COLO668 (cell line): ENCODE data around the gene RAB17.
A peak's percentile ranks its signal among the peaks of the same experiment; 100 is the strongest.

Experiments used
- DNase-seq: peaks from one replicate; lab custom pipeline; 2025; ENCODE audit not compliant: unreplicated experiment; lab: John Stamatoyannopoulos, UW

Gene RAB17

DNA sequence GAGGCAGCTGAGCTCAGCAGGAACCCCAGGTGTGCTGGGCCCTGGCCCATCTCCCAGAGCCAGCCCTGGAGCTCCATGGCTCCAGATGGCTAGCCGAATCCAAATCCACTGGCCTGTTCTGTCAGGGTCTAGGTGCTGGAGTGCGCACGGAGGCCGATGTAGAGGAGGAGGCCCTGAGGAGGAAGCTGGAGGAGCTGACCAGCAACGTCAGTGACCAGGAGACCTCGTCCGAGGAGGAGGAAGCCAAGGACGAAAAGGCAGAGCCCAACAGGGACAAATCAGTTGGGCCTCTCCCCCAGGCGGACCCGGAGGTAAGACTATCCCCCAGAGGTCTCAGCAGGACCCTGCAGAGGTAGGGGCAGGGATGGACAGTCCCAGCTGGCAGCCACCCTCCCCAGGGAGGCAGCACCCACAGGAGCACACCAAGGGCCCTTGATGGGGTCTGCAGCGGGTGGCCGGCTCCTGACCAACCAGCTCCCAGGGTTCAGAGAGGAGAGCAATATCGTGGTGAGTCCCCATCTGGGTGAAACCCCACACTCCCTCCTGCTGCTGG lies 50.2 kb downstream of the RAB17 start:
- DNase-seq: peak; percentile 9

DNA sequence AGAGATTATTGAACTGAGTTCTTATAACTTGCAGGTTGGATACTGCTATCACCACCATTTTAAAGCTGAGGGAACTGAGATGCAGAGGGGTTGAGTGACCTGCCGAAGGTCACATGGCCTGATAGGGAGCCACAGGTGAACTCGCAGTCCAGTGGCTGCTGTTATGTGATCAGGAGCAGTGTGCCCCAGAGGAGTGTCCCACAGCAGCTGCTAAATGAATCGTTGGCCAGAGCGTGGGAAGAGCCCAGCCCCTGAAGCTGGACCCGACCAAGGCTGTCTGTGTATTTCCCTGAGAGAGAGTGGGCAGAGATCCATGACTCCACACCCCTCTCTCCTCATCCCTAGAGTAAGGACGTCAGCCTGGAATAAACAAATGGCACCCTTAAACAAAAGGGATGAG lies 50.9 kb downstream of the RAB17 start:
- no peak for DNase-seq

GRCh38 chr2:237538901-237539300 lies 51.6 kb downstream of the RAB17 start:
- no peak for DNase-seq

DNA sequence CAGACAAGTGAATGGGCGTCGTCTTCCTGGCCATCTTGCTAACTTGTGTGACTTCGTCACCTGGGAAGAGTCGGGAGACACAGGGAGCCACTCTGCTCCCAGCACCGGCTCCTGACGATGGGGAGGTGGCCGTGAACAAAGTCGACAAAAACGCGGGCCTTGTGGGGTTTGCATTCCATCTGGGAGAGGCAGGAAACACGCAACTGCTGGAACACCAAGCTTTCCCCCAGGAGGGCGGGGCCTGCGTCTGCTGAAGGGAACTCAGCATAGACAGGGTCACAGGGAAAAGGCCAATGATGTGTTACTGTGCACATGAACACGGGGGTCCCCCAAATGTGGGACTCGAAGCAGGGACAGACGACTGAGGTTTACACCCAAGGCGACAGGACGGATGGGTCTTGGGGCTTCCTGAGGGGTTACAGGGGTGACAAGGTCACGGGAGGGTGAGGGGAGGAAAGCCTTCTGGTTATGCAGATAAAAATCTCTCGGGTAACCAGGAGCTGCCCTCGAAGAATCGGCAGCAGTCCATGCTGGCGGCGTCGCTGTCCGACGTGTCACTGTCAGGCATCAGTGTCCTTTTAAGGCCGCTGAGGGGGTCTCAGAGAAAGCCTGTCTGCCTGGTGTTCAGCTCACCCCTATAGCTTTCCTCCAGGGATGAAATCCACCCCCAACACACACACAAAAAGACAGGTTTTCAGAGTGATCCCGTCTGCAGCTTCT lies 52.4 kb downstream of the RAB17 start:
- no peak for DNase-seq

DNA sequence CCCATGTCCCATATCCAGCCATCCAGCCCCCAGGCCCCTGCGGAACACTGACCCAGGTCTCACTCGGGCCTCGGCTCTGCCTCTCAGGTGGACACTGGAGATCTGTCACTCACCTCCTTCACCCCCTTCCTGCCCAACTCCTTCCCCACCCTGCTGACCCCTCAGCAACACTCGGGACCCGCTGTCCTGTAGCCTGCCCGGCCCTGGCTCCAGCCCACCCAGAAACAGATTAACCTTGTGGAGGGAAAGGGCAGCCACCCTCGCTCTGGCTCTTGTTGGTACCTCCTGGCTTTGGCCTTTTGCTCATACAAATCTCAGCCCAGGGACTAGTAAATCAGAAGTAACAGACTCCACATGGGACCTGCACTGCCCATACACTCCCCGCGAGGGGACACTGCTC lies 53.9 kb downstream of the RAB17 start:
- DNase-seq: no peak

GRCh38 chr2:237536083-237536415 lies 54.5 kb downstream of the RAB17 start:
- no peak for DNase-seq

GRCh38 chr2:237535385-237536082 lies 55.0 kb downstream of the RAB17 start:
- DNase-seq: no peak

- no peak for DNase-seq
Measured at GRCh38 chr2:237534380-237534779, 56.2 kb downstream of the RAB17 start.

DNA sequence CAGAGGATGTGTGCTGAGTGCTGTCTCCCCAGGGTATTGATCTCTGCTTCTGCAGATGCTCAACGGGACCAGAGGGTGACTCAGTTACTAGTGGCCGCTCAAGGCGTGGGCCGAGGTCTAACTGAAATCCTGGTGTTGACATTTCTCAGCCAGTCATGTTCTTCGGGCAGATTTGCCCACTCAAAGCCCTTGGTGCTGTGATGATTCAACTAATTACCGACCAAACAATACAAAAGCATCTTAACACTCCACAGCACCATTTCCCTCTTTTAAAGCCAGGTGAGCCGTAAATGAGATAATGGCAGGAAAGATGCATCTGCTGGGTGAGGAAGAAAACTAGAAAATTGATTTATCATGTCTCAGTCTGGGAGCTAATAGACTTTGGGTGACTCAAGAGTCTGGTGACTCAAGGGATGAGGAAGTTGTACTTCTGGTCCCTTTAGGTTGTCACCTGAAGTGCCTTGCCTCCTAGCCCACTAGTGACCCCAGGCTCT lies 56.8 kb downstream of the RAB17 start:
- peak; percentile 65 for DNase-seq

DNA sequence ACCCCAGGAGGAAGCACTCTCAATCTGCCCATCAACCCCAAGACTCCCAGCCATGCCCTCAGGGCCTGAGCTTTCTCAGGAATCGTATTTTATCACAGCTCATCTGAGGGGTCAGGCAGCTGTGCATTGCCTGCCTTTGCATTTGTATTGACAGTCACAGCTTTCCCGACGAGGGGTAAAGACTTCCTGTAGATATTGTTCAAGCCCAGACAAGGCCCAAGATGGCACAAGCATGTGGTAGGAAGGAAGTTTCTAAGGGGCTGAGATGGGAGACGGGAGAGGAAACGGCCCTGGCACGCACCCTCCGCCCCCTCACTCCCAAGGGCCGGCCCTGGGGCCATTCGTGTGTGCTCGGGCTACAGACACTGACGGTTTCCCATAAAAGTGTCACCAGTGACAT lies 58.4 kb downstream of the RAB17 start:
- no peak for DNase-seq

DNA sequence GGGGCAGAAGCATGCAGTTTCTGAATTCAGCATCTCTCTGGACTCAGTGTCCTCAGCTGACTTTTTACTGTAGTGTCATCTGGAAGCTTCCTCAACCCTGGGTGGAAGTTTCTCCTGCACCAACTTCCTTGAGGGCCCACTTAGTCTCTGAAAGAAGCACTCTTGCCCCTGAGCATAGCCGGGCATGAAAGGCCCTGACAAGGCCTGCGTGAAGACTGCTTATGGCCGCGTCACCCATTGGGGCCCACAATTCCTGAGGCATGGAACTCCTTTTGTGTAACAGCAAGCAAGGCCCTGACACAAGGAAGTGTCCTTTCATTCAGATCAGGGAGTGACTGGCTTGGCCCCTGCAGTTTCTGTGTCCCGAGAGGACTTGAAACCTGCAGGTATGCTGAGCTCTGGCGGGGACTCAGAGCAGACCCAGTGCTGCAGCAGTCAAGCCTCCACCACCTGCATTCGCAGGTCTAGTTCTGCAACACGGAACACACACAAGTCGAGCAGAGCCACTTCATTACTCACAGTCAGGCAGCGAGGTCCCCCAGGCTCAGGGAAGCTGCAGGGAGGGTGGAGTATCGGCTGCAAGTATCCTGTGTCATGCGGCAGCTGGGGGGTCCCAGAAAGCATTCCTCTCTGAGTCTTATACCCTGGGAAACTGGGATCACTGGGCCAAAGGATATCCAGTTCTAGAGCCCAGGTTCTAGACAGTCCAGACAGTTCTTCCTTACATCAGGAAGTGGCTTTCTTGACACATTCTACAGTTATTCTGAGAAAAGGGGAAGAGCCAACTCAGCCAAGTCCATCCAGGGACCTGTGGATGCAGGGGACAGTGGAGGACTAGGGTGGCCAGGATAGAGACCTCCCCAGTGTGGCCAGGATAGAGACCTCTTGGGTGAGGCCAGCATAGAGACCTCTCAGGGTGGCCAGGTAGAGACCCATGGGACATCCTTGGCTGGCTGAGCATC lies 59.8 kb downstream of the RAB17 start:
- no peak for DNase-seq

DNA sequence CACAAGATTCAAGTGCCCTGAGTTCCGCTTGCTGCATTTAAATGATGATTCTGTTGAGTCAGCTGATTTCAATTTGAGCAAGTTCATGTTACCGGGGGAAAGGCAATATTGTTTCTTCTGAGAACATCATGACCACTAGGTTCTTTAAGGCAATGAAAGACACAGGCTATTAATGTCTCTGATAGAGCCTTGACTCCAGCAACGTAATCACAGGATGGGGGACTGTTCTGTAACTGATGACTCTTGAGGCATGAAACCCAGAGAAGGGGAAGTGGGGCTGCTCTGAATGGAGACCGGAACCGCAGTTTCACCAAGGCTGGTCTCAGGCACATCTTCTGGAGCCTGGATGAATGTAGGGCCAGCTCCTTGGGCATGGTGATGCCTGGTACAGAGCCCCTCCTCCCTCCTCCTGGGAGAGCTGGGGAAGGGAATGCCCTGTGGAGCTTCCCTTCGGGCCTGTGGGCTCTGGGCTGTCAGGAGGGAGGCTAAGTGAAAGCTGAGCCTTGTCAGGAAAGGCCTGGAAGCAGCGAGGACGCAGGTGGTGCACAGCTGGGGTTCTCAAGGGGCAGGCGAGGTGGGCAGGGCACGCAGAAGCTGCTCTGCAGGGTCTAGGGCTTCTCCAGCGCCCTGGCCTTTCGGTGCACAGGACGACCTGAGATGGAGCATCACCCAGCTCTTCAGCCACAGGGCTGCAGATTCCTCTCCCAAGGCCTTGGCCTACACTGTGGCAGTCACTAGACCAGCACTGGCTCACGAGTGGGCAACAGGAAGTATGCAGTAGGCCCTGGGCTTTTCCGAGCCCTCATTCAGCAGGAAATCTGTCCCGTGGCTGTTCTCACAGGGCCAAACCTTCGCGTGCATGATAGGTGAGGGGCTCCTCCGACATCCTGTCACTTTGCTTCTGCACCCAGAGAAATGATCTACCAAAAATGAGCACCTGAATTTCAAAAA lies 60.8 kb downstream of the RAB17 start:
- DNase-seq: no peak

DNA sequence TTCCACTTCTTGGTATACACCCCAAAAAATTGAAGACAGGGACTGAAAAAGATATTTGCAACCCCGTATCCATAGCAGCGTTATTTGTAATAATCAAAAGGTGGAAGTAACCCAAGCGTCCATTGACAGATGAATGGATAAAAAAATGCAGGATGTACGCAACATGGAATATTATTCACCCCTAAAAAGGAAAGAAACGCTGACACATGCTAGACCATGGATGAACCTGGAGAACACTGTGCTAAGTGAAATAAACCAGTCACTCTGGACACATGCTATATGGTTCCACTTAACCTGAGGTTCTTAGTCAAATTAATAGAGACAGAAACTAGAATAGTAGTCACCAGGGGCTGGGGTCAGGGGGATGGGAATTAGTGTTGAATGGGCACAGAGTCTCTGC lies 62.8 kb downstream of the RAB17 start:
- DNase-seq: no peak

DNA sequence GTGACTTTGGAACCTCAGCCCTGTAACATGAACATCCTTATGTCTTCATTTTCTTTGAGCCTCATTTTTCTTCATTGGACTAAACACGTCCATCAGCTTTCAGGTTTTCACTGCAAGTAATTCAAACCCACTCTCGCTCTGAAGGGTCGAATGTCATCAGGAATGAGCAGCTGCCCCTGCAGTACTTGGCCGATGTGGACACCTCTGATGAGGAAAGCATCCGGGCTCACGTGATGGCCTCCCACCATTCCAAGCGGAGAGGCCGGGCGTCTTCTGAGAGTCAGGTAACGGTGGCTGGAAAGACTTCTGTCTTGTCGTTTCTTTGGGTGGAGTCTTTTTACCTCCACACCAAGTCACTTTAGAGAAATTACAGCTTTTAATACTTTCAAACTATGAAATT lies 63.3 kb downstream of the RAB17 start:
- DNase-seq: no peak

DNA sequence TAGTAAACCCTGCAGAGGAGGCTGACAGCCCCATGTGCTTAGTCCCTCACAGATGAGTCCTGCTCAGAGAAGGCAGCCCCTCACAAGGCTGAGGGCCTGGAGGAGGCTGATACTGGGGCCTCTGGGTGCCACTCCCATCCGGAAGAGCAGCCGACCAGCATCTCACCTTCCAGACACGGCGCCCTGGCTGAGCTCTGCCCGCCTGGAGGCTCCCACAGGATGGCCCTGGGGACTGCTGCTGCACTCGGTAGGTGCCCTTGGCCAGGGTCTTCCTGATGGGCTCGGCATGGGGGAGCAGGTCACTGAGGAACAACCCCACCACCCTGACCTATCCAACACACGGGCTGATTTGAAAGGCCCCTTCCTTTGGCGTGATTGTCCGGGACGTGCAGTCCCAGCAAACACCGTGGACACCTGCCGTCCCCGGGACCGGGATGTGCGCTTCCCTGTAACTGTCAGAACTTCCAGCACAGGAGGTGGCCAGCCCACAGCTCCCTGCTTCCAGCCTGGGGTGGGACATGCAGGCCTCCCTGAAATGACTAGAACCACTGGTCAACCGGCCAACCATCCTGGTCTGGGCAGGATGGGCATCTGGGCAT lies 64.9 kb downstream of the RAB17 start:
- no peak for DNase-seq

GRCh38 chr2:237524631-237525030 lies 65.9 kb downstream of the RAB17 start:
- DNase-seq: no peak
